ENCODE data around the gene NRTN.
"Not testable (repeated sequence)": the region's sequence is repeated elsewhere in the genome, so short reads cannot be mapped to it uniquely, and the experiment has no call there.

The NRTN gene

GRCh38 chr19:5774921-5775320, 29.9 kb upstream of the NRTN start:
- DNase-seq (ENCODE audit: low read depth), result peak; percentile 34
- H3K4me3 ChIP-seq (ENCODE audit: control insufficient read depth, low read depth, low read length), result no peak overlapping the region
- TF ChIP-seq, protein P1, sequence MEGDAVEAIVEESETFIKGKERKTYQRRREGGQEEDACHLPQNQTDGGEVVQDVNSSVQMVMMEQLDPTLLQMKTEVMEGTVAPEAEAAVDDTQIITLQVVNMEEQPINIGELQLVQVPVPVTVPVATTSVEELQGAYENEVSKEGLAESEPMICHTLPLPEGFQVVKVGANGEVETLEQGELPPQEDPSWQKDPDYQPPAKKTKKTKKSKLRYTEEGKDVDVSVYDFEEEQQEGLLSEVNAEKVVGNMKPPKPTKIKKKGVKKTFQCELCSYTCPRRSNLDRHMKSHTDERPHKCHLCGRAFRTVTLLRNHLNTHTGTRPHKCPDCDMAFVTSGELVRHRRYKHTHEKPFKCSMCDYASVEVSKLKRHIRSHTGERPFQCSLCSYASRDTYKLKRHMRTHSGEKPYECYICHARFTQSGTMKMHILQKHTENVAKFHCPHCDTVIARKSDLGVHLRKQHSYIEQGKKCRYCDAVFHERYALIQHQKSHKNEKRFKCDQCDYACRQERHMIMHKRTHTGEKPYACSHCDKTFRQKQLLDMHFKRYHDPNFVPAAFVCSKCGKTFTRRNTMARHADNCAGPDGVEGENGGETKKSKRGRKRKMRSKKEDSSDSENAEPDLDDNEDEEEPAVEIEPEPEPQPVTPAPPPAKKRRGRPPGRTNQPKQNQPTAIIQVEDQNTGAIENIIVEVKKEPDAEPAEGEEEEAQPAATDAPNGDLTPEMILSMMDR (conservative IDR thresholded peaks at IDR 0.05; ENCODE audit: control insufficient read depth, insufficient read depth, low read depth, low read length), result no peak

GRCh38 chr19:5775668-5776309, 29.1 kb upstream of the NRTN start:
- peak; percentile 89 for DNase-seq (ENCODE audit: low read depth)
- no peak overlapping the region for H3K4me3 ChIP-seq (ENCODE audit: control insufficient read depth, low read depth, low read length)
- TF ChIP-seq, protein P1 (conservative IDR thresholded peaks at IDR 0.05; ENCODE audit: control insufficient read depth, insufficient read depth, low read depth, low read length), result no peak

GRCh38 chr19:5778402-5778801, 26.5 kb upstream of the NRTN start:
- DNase-seq (ENCODE audit: low read depth), result no peak
- H3K4me3 ChIP-seq (ENCODE audit: control insufficient read depth, low read depth, low read length), result no peak overlapping the region
- TF ChIP-seq, protein P1 (conservative IDR thresholded peaks at IDR 0.05; ENCODE audit: control insufficient read depth, insufficient read depth, low read depth, low read length), result no peak

DNA sequence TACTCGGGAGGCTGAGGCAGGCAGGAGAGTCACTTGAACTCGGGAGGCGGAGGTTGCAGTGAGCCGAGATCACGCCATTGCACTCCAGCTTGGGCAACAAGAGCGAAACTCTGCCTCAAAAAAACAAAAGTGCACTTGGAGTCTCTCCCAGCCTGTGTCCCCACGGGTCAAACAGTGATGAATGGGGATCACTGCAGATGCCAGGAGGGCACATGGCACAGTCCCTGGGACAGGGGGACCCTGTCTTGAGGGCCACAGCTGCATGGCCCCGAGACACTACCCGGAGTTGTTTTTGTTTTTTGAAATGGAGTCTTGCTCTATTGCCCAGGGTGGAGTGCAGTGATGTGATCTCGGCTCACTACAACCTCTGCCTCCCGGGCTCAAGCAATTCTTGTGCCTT, 24.0 kb upstream of the NRTN start:
- not testable (repeated sequence) for DNase-seq (ENCODE audit: low read depth); H3K4me3 ChIP-seq (ENCODE audit: control insufficient read depth, low read depth, low read length)

DNA sequence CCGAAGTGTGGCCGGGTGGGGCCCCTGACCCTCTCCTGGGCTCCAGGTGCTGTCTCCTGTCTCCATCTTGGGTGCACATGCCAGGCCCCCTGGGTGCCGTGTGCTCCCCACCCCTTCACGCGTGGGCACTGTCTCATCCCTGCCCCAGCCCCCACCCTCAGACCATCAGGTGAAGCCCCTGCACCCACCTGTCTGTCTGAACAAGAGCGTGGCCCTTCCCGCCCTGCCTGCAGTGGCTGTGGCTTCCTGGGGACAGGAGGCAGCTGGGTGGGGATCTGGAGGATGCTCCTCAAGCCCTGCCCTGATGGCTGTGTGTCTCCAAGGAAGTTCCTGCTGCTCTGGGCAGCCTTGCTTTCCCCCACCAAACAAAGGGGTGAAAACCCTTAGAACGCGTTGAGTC, 22.5 kb upstream of the NRTN start:
- no peak overlapping the region for H3K4me3 ChIP-seq (ENCODE audit: control insufficient read depth, low read depth, low read length)
- TF ChIP-seq, protein P1 (conservative IDR thresholded peaks at IDR 0.05; ENCODE audit: control insufficient read depth, insufficient read depth, low read depth, low read length), result no peak
- no peak for DNase-seq (ENCODE audit: low read depth)

DNA sequence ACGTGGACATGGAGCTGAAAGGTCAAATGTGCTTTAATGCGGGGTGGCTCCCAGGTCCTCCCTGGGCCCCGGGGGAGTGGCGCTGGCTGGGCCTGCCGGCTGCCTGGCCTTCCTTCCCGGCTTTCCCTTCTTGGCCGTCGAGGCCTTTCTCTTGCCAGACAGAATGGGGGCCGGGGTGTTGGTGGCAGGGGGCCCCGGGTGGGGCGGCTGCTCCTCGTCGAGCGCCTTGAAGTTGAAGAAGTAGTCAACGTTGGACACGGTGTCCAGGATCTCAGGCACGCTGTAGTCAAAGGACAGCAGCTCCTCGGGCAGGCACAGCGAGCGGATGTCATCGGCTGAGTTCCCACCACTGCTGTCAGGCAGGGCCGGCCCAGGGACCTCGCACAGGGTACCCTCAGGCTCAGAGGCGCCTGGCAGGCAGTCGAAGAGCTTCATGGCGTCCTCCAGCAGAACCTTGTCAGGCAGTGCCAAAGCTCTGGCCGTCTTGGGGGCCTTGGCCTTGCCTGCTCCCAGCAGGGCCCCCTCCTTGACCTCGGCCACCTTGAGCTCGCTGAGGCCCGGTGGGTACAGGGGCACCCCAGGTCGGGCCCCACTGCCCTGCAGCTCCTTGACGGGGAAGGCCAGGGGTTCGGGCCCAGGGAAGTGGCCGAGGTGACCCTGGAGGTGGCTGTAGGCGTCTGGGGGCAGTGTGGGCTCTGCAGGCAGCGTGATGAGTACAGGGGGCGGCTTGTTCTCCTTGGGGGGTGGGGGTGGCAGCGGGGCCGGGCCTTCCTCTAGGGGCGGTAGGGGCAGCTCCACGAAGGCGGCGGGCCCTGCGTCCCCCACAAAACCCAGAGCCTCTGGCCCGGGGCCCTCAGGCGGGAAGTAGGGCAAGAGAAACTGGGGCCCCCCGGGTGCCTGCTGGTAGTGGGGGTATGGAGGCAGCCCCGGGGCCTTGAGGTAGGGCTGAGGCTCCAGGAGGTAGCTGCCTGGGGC, 21.6 kb upstream of the NRTN start:
- no peak overlapping the region for H3K4me3 ChIP-seq (ENCODE audit: control insufficient read depth, low read depth, low read length)
- no peak for DNase-seq (ENCODE audit: low read depth)
- TF ChIP-seq, protein P1 (conservative IDR thresholded peaks at IDR 0.05; ENCODE audit: control insufficient read depth, insufficient read depth, low read depth, low read length), result no peak

- no peak within 1 kb of the TSS for H3K4me3 ChIP-seq (ENCODE audit: control insufficient read depth, low read depth, low read length)
- TF ChIP-seq, protein P1 (conservative IDR thresholded peaks at IDR 0.05; ENCODE audit: control insufficient read depth, insufficient read depth, low read depth, low read length), result no peak
- DNase-seq (ENCODE audit: low read depth), result no peak
Measured at GRCh38 chr19:5784581-5785147, 20.2 kb upstream of the NRTN start, which contains the start of gene PRR22. Gene PRR22, minus strand, starts transcription at chr19:5784746. Its CDS starts 86 bp downstream, at chr19:5784660.

All from fibroblast of mammary gland (primary cell).